NCI-H748 treated with DMSO at 0.1 percent for 48 hours (cell line): ENCODE data around the gene LRFN2.

Experiments
- DNase-seq: peaks from one replicate; lab custom pipeline; 2025; lab: John Stamatoyannopoulos, UW

Gene LRFN2

DNA sequence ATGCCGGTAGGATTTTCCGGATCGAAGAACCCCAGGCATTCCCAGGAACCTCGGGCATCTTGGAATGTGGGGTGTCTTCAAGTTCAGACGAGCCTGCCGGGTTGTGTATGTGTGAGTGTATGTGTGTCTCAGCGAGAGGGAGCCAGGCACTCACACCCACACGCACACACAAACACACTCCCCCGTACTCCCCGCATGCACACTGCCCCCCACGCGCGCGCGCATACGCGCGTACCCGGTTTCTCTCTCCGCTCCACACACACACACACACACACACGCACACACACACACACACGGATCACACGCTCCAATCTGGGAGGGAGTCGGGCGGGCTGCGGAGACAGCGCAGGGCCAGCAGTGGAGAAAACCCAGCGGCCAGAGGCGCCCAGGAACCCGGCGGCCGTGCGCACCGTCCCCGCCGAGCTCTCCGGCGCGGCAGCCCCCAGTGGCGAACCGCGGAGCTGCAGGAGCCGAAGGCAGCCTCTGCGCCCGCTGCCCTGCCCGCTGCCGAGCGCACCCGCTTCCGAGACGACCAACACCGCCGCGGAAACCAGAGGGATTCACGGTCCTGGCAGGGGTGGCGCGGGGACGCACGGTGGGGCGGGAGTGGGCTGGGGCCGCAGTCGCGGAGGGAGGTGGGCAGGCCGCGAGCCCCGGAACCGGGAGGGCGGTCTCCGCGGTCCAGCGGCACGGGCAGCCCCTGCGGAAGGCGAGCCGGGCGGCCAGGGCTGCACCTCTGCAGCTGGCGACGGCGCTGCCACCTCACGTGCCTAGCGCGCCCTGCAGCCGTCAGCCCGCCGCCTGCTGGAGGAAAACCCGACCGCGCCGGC lies at the start of gene LRFN2:
TSS of gene LRFN2 (minus strand) at position 125 of the 830 bp plus-strand sequence.
- peak; percentile 83 for DNase-seq

DNA sequence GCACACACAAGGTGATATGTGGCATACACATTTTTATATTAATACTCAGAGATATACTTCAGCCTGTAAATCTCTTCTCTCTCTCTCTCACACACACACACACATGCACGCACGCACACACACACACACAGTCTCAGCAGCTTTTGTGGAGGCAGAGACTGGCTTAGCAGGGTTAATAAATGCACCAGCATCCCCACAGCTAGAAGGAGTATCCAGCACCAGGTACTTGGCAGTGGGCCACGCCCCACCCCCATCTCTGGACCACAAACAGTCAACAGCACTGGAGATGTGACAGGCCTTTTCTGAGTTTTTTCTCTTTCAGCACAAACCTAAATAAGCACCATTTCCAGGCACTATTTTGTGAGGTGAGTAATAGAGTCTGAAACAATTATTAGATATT lies 47.3 kb upstream of the LRFN2 start:
- peak; percentile 95 for DNase-seq

DNA sequence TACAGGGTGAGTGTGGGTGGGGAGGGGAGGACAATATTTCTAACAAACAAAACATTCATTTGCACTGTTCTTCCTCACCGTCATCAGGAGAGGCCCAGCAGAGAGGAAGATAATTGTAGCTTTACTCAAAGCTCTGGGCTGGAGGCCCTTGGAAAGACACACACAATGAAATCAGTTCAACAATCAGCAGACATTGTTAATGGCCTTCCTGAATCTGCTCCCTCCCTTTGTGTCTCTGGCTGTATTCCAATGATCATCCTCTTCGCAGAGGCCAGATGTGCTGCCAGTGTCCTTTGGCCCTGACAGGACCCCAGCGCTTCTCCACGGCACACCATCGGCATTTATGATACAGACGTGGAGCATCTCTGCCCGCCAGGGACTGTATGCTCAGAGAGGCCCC lies 44.6 kb upstream of the LRFN2 start:
- peak; percentile 96 for DNase-seq

DNA sequence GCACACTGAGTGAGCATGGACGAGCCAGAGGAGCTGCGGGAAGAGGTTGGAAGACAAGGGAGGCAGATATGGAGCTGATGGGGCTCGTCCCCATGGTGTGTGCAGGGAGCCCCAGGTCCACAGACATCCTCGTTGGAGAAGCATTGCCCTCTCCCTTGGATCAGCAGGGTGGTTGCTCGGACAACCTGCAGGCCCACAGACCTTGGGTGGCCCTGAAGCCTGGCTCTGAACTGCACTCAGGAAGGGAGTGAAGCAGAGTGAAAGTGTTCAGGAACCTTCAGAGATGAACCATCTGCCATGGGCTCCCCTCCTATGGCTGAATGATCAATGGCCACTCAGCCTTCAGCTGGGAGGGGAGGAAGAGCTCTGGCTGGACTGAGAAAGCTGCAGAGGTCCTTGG lies 43.3 kb upstream of the LRFN2 start:
- DNase-seq: no peak

DNA sequence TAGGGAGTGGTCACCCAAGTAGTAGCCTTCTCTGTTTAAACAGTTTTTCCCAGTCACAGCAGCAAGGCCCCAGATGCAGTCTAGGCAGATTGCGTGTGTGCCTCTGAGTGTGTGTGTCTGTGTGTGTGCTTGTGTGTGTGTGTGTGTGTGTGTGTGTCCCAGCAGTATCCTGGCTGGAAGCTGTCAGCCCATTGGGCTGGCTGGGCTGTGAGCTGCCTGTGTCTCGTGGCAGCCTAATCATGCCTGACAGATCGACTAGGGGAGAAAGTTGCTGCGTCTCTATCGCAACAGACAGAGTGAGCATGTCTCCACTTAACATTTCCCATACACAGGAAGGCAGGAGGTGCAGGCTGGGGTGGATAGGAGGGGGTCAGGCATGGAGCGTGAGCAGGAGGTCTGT lies 42.9 kb upstream of the LRFN2 start:
- DNase-seq: no peak

DNA sequence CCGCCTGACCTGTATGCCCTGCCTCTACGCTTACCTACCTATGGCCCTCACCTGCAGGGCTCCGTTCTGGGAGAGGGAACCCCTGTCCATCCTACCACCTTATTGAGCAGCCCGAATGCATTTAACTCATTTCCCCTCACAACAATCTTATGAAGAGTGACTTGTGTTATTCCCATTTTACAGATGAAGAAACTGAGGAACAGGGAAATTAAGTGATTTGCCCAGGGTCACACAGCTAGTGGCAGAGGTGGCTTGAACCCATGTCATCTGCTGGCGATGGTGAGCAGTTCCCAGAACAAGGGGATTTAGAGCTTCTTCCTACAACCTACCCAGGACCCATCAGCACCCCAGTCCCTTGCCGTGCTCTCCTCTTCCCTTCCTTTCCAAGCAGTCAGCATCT lies 42.3 kb upstream of the LRFN2 start:
- DNase-seq: no peak

DNA sequence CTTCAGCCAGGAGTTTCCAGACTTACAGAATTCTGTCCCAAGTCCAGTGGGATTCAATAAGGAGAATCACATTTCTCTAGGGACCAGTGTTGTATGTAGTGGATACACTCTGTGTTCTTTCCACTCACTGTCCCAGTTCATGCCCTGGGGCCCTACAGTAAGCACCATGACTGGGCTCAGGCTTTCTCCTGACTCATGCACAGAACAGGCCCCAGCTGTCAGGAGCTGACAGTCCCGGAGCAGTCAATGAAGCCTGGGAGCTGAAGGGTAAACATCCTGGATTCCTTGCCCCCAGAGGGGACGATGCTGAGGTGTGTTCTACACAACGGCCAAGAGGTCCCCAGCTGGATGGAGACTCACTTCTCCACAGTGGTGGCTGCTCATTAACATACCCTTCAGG lies 40.2 kb upstream of the LRFN2 start:
- DNase-seq: no peak

DNA sequence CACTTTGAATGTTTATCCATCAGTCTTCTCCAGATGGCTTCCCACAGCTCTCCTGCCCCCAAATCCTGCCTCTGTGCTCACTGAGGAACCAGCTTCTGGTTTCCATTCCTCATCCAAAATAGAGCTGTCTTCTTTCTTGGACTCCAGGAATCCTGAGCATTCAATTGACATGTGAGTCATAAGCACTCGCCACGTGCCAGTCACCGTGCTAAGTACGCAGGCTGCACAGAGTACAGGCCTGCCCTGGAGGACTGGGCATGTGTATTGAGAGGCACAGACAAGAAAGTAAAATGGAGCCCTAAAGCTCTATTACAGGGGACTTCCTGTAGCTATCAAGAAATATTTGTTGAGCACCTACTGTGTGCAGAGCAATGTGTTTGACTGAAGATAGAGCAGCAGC lies 39.7 kb upstream of the LRFN2 start:
- DNase-seq: no peak

DNA sequence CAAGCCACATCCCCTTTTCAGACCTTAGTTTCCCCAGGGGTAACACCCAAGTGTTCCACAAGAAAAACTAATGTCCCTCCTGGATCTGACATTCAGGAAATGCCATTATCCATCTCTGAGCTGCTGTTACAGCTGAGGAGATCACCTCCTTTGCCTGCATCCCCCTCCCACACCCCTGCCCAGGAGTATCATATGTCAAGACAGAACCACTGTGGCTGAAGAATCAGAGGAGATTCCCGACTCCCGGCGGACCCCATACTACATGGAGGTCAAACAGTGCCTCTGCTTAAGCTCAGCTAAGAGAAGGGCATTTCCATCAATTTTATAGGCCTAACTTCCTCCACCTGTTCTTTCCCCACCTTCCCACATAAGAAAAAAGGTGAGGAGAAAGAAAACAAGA lies 36.8 kb upstream of the LRFN2 start:
- no peak for DNase-seq

DNA sequence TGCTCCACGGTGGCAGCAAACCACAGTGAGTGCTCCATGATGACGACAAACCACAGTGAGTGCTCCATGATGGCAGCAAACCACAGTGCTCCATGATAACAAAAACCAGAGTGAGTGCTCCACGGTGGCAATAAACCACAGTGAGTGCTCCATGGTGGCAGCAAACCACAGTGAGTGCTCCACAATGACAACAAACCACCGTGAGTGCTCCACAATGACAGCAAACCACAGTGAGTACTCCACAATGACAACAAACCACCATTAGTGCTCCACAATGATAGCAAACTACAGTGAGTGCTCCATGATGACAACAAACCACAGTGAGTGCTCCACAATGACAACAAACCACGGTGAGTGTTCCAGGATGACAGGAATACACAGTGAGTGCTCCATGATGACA lies 36.0 kb upstream of the LRFN2 start:
- DNase-seq: no peak

DNA sequence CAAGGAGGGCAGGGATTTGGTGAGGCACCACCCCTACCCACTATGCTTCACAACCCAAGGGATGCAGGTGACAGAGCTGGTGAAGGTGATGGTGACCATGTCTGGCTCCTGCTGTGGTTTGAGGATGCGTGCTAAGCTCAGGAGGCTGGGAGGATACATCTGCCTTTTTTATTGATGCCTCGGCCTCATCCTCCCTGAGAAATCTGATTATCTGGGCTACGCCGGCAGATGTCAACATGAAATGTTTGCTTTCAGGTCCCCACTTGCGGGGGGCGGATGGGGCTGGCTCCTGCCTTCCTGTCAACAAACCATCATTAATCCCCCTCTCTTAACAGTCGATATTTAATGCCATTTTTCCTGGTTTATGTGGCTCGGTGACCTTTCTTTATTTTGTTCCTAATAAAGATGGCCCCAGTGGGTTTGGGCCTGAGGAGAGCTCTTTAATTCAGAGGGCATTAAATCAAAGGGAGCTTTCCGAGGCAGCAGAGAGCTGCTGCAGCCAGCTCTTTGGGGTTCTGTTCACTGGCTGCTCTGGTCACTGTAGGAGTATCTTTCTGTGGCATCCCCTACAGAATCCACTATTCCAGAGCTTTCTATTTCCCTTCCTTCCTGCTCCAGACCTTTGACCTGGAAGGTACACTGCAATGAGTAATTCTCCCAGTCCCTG lies 33.5 kb upstream of the LRFN2 start:
- peak; percentile 86 for DNase-seq

DNA sequence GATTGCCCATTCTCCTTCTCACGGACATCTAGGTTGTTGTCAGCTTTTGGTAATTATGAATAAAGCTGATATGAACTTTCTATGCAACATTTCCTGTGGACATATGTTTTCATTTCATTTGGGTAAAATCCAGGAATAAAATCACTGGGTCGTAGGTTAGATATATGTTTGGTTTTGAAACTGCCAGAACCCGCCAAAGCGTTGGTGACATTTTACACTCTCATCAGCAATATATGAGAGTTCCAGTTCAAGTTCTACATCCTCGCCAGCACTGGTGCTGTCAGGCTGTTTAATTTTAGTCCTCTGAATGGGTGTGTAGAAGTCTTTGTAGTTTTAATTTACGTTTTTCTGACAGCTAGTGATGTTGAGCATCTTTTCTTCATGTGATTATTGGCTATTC lies 27.5 kb upstream of the LRFN2 start:
- DNase-seq: no peak

DNA sequence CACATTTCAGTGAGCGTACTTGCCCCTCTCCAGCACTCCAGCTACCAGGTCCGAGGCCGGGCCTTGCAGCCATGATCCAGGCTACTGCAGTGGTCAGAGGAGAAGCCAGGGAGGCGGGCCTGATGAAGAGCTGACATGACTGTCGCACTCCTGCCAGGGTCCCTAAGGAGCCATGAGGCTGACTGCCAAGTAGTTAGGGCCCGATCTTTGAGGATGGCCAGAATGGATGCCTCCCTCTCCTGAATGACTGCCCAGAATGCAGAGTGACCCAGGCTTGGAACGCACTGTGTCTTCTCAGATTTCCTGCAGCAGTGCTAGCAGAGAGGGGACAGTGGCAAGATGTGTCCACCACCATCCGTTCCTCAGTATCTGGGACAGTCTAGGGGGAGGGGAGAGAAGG lies 24.7 kb upstream of the LRFN2 start:
- no peak for DNase-seq

DNA sequence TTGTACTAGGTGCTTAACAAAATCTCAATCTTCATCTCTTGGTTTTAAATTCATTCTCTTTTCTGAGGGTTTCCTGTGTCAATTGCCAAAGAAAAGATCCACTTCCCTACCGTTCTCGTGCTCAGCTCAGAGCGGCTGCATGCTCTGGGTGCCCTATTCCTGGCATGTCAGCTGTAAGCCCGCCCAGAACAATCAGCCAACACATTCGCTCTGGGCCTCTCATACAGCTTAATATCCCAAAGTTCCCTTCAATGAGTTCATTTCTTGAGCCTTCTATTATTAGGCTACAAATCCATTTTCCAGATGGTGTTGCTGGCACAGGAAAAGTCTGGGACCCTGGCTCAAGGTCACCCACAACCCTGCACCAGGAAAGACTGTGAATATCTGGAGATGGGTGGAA lies 24.3 kb upstream of the LRFN2 start:
- no peak for DNase-seq

DNA sequence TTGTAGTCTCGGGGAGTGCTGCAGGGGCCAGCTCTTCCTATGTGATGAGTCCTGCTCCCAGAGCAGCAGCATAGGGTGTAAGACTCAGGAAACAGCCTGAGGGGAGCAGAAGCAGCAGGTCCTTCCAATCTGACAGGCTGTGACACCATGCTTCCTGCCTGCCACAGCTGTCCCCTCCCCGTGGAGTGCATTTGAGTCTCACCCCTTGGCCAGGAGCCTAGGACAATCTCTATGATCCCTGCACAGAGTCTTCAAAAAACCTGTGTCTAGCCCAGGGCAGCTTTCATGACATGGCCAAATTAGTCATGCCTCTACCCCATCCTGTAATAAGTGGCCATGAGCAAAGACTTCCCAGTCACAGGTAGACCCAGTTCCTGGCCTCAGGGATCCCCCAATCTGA lies 23.1 kb upstream of the LRFN2 start:
- DNase-seq: no peak

DNA sequence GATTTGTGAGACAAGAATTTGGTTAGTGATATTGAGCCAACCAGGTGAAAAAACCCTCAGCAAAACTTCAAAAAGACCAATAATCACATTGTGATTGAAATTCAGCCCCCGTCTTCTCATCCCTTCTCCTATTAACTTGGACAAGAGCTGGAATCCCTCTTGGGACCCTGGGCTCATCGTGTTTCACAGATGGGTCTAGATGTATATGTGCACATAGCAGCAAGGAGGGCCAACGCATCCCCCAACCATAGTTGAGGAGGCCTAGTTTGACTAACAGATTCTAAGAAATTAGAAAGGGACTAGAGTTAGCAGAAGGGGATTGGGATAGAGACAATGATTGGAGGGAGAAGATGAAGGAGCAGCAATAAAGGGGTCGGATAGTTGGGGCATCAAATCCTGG lies 19.8 kb upstream of the LRFN2 start:
- DNase-seq: no peak

DNA sequence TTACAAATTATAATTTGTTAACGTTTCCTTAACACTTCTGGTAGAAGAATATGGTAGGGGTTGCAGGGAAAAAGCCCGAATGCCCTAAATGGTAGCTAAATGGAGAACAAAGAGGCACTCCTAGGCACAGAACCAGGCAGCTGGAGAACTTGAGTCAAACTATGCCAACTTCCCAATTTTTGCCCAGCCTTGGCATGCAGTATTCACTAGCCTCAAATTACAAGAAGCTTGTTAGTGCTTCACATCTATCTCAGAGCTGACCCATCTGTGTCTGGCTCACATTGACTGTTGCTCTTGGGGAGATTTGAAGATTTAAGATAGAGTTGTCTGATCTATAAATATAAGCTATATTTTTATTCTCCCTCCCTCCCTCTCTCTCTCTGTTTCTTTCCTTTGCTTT lies 19.4 kb upstream of the LRFN2 start:
- no peak for DNase-seq

DNA sequence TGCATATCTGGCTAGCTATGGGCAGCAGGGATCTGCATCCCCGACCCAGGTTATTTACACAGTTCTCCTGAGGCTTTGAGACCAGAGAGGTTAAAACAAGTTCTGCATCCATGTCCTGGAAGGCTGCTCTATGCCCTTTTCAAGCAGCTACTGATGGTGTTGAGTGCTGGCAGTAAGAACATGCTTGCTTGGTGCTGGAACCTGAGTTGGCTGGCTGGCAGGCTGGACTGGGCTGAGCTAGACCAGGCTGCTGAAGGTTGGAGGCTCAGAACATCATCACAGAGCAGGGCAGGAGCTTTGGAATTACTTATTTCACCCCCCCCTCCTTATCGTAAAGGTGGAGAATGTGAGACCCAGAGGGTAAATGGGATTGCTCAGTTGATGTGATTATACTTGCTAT lies 16.9 kb upstream of the LRFN2 start:
- no peak for DNase-seq

DNA sequence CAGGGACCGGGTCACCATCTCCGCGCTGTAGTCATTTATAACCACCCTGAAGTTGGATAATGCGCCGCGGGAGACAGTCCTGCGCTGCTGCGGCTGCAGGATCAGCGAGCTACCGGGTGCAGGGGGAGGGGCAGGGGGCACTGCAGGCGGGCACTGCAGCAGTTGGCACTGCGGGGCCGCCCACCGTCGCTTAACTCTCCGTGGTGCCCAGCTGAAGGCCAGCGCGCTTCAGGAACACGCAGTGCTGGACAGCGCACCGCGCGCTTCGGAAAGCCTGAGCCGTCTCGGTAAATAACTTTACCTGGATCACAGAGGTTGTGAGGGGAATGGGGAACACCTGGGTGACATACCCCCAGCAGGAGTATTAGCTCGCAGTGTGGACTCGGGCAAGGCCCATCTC lies 12.4 kb upstream of the LRFN2 start:
- DNase-seq: no peak

DNA sequence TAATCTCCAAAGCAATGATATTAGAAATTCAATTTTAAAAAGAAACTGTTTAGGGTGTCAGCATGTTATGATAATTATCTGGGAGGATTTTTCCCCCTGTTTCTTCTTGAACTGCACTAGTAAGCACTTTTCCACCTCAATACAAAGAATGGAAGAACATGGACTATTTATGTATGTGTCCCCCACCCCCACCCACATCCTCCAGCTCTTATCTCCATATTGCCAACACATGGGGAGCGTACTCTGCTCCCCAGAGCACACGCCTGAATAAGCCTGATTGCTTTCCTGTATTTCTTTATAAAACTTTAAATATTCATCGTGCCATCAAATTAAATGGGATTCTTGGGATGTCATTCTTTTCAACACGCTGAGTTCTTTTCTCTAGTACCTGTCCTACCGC lies 11.4 kb upstream of the LRFN2 start:
- no peak for DNase-seq

DNA sequence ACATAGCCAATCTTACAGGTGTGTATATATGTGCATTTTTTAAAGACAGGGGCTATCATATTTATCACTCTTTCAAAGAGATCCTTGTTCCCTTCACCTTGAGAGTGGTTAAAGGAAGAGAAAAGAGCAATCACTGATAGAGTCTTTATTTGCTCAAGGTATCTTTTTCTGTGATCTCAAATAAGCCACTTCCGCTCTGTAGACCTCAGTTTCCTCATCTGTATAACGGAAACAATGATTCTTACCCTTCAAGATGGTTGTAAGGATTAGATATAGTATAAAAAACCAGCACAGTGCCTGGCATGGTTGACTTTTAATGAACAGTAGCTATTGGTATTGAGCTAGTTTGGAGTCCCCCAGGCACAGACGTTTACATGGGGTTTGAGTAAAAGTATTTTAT lies 10.1 kb upstream of the LRFN2 start:
- DNase-seq: no peak

DNA sequence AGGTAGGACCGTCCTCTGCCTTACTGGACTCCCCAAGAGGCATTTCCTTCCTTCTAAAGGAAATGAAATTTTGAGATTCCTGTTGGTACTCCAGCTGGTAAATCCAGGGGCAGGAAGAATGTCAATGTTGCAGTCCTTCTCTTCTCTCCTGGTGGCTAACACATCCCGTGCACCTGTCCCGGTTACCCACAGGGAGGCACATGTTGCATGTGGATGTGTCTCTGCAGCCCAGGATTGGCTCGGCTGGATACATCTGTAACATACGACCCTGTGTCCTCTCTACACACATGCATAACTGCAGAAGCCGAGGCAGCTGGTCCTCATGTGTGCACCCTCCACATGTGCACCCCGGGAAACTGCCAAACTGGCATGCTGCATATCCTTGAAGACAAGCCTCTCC lies 1.3 kb upstream of the LRFN2 start:
- no peak for DNase-seq

DNA sequence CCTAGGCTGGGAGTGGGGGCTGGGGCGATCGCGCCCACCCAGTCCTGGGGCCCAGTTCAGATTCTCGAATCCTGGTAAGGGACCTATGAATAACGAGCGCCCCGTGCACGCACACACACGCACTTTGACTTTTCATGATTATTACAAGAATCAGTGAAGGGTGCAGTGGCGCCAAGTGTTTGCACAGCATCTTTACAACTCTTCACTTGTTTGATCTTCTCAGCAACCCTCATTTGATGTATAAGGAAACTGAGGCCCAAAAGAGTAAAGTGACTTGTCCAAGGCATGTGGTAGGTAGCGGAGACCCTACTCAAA lies 863 bp upstream of the LRFN2 start:
- no peak for DNase-seq
